Transverse colon (tissue), 4 donors: ENCODE measurements around the gene KHDC4.

Source experiments
- POLR2A ChIP-seq: fragments of 450-650 bp; IDR thresholded peaks from one replicate; pipeline ENCODE4 v1.6.1; 2016; ENCODE audit warnings: antibody characterized with exemption, mild to moderate bottlenecking, moderate library complexity
- POLR2AphosphoS5 ChIP-seq, 3 donors: sonication (generic); formaldehyde crosslinking; IDR thresholded peaks; one replicate each; pipeline ENCODE4 v1.6.1; 2016; ENCODE audit warnings: antibody characterized with exemption in 3 of 3
- TF ChIP-seq, protein P1 (sequence below), 5 experiments: fragments of 200-600 bp in 3 of 5; fragments of 450-650 bp in 2 of 5; sonication (generic) in 3 of 5; IDR thresholded peaks; 1 replicate in 2 of 5; 2 replicates in 3 of 5; pipeline ENCODE4 v1.5.1; 2016 to 2017; ENCODE audit warnings: antibody characterized with exemption in 5 of 5, inconsistent platforms in 3 of 5, mild to moderate bottlenecking in 2 of 5, moderate library complexity in 1 of 5

GRCh38 chr1:155968051-155968400 is 33.8 kb upstream of the KHDC4 start:
- TF ChIP-seq, protein P1, sequence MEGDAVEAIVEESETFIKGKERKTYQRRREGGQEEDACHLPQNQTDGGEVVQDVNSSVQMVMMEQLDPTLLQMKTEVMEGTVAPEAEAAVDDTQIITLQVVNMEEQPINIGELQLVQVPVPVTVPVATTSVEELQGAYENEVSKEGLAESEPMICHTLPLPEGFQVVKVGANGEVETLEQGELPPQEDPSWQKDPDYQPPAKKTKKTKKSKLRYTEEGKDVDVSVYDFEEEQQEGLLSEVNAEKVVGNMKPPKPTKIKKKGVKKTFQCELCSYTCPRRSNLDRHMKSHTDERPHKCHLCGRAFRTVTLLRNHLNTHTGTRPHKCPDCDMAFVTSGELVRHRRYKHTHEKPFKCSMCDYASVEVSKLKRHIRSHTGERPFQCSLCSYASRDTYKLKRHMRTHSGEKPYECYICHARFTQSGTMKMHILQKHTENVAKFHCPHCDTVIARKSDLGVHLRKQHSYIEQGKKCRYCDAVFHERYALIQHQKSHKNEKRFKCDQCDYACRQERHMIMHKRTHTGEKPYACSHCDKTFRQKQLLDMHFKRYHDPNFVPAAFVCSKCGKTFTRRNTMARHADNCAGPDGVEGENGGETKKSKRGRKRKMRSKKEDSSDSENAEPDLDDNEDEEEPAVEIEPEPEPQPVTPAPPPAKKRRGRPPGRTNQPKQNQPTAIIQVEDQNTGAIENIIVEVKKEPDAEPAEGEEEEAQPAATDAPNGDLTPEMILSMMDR (IDR thresholded peaks at IDR 0.05): no peak
- no peak for TF ChIP-seq POLR2A
- TF ChIP-seq POLR2AphosphoS5 (IDR thresholded peaks at IDR 0.05): no peak
